ENCODE results near the gene TUBA4B. TPM values are rescaled to one million over a fixed set of nuclear protein-coding genes. Genes with fewer than 3 reads are reported as not detected.
"Not testable (repeated sequence)": the region's sequence is repeated elsewhere in the genome, so short reads cannot be mapped to it uniquely, and the experiment has no call there.

The TUBA4B gene
- total and polyA plus RNA-seq, 8 donors, result 0.50 to 6.0 (median 3.4) TPM; not detected in 1

GRCh38 chr2:219252570-219252899 lies 508 bp upstream of the TUBA4B start:
- Histone ChIP-seq H3K36me3 (peaks cover 0 to 28% of the 10 kb centered on the region in 2 donors), H3K4me3 (peak overlapping the region; percentile 54 to 69), H3K27ac (peak overlapping the region; percentile 79 to 97), H3K27me3 (peaks cover 0 to 14% of the 10 kb centered on the region in 2 donors), H3K4me1 (peaks cover 23 to 68% of the 10 kb centered on the region in 2 donors), H3K9me3 (no peaks in the 10 kb centered on the region)
- ATAC-seq, result no peak
- no peak for TF ChIP-seq CTCF (IDR thresholded peaks at IDR 0.05)
- DNase-seq, result no peak
- intact Hi-C loops (cut with DNase I), result no loop called here

GRCh38 chr2:219253753-219254589 lies 928 bp downstream of the TUBA4B start, which contains the start of gene TUBA4A:
TSS of gene TUBA4A (minus strand) at chr2:219253918. CDS start at chr2:219253858, 60 bp downstream.
- TF ChIP-seq CTCF (IDR thresholded peaks at IDR 0.05), result peak in 1 of 2 donors; percentile 32
- peak within 1 kb of the TSS; percentile 79 to 97 for H3K27ac ChIP-seq
- ATAC-seq (peak; percentile 89), DNase-seq (peak in 3 of 4 donors; percentile 79 to 97 (median 88))
- peaks cover 16 to 54% of the 10 kb centered on the region in 2 donors for H3K4me1 ChIP-seq
- peaks cover 0 to 14% of the 10 kb centered on the region in 2 donors for H3K36me3 ChIP-seq
- peaks cover 0 to 26% of the 10 kb centered on the region in 2 donors for H3K27me3 ChIP-seq
- H3K4me3 ChIP-seq, result peak within 1 kb of the TSS; percentile 54 to 69
- intact Hi-C loops (cut with DNase I), result no loop called here
- H3K9me3 ChIP-seq, result no peaks in the 10 kb centered on the region

GRCh38 chr2:219254590-219255201 lies 1.7 kb downstream of the TUBA4B start:
- H3K27me3 ChIP-seq, result peaks cover 0 to 33% of the 10 kb centered on the region in 2 donors
- intact Hi-C loops (cut with DNase I), result no loop called here
- DNase-seq, result peak in 1 of 4 donors; percentile 44
- no peak for TF ChIP-seq CTCF (IDR thresholded peaks at IDR 0.05)
- H3K4me1 ChIP-seq, result peaks cover 10 to 46% of the 10 kb centered on the region in 2 donors
- H3K36me3 ChIP-seq, result peaks cover 0 to 12% of the 10 kb centered on the region in 2 donors
- peak; percentile 5 for ATAC-seq
- peak overlapping the region; percentile 79 to 97 for H3K27ac ChIP-seq
- H3K9me3 ChIP-seq, result no peaks in the 10 kb centered on the region
- H3K4me3 ChIP-seq, result peak overlapping the region; percentile 54 to 69

GRCh38 chr2:219258942-219259341 lies 5.9 kb downstream of the TUBA4B start:
- H3K9me3 ChIP-seq; intact Hi-C loops (cut with DNase I); DNase-seq; ATAC-seq; H3K36me3 ChIP-seq; H3K4me3 ChIP-seq; H3K27ac ChIP-seq: not testable (repeated sequence)
- H3K4me1 ChIP-seq, result peaks cover 0 to 14% of the 10 kb centered on the region in 2 donors
- H3K27me3 ChIP-seq, result peaks cover 0 to 43% of the 10 kb centered on the region in 2 donors

GRCh38 chr2:219261024-219261855 lies 8.2 kb downstream of the TUBA4B start:
- Histone ChIP-seq H3K9me3 (no peaks in the 10 kb centered on the region), H3K4me3 (no peak overlapping the region), H3K36me3 (no peaks in the 10 kb centered on the region), H3K4me1 (no peaks in the 10 kb centered on the region), H3K27ac (no peak overlapping the region), H3K27me3 (peaks cover 0 to 36% of the 10 kb centered on the region in 2 donors)
- intact Hi-C loops (cut with DNase I), result no loop called here
- DNase-seq (no peak), ATAC-seq (no peak)
- no peak for TF ChIP-seq CTCF (IDR thresholded peaks at IDR 0.05)
